ENCODE data around the gene SRGAP3.

- TF ChIP-seq RARB (CRISPR knock-in tag; IDR thresholded peaks at IDR 0.05) (no peak), ISL1 (CRISPR knock-in tag; IDR thresholded peaks at IDR 0.05) (no peak), ZNF70 (CRISPR knock-in tag; IDR thresholded peaks at IDR 0.05) (no peak), PPARA (CRISPR knock-in tag; IDR thresholded peaks at IDR 0.05; ENCODE audit: borderline replicate concordance) (no peak), GLIS3 (CRISPR knock-in tag; IDR thresholded peaks at IDR 0.05) (no peak), ZFP30 (CRISPR knock-in tag; IDR thresholded peaks at IDR 0.05) (no peak), PATZ1 (CRISPR knock-in tag; IDR thresholded peaks at IDR 0.05; ENCODE audit: borderline replicate concordance) (no peak), TCF4 (CRISPR knock-in tag; IDR thresholded peaks at IDR 0.05; ENCODE audit: borderline replicate concordance) (no peak), ZNF565 (CRISPR knock-in tag; conservative IDR thresholded peaks at IDR 0.05; ENCODE audit: low read depth) (no peak), CREB5 (CRISPR knock-in tag; IDR thresholded peaks at IDR 0.05; ENCODE audit: low read depth) (no peak)
Measured at GRCh38 chr3:8996681-8997121, 252.7 kb downstream of the SRGAP3 start.
